Esophagus mucosa (tissue), 1 donor: ENCODE data around the gene PLEKHB1. TPM values are rescaled to one million over a fixed set of nuclear protein-coding genes. Genes with fewer than 3 reads are reported as not detected.

Experiments
- ATAC-seq: fragments of 200-7000 bp; cut with Tn5 transposase; one replicate; pipeline ENCODE4 v1.9.1; 2020
- total RNA-seq: library from RNA; stranded (reverse); gene quantifications from one replicate; pipeline ENCODE4 v1.2.4, GENCODE V29; 2023
- donor health status: DM: yes; HTN: yes; CAD: no.

Gene PLEKHB1
- total RNA-seq, 1 donor from 2014 or later, result 1.4 TPM

DNA sequence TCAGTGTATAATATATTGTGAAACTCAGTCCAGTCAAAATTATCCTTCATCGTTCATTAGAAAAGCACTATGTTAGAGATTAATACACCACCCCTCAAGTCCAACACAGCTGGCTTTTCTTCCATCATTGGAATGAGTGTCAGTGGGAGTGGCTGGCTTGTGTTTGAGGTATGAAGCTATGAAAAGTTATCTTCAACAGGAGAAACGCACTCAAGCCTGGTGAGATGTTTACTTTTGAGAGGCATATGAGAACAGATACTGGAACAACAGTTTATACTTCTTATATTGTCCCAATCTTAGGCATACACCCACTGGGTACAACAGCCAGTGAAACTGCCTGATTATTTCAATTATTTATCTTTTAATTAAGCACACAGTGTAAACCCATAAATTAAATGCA lies 34.3 kb downstream of the PLEKHB1 start:
- no peak for ATAC-seq

DNA sequence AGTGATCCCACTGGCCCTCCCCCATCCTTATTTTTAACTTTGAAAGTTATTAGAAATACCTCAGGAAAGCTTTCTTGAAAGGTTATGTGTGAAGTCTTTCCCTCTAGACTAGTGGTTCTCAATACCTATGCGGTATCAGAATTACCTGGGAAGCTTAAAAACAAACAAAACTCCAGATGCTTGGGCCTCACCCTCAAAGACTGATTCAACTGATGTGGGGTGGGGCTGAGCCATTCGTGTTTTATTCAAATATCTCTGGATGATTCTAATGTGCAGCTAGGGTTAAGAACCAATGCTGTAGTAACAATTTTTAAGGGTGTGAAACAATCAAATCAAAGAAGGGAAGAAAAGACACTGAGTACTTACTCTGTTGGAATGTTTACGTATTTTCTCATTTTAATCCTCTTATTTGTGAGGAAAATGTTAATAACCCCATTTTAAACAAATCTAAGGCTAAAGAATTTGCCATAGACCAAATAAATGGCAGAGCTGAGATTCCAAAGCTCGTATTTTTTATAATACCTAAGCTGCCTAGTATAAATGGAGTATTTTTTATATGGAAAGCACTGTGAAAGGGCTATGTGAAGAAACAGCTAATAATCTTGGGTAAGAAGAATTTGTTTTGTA lies 47.6 kb downstream of the PLEKHB1 start:
- no peak for ATAC-seq

DNA sequence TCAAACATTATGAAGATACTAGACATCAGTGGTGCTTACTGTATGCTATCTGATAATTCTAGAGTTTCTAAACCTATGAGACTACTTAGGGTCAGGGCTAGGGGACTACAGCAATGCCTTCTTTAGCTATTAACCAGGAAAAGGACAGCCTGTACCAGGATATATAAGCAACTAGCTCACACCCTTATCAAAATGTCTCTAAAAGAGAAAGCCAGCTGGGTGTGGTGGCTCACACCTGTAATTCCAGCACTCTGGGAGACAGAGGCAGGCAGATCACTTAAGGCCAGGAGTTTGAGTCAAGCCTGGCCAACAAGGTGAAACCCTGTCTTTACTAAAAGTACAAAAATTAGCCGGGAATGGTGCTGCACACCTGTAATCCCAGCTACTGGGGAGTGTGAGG lies 58.7 kb downstream of the PLEKHB1 start:
- peak; percentile 29 for ATAC-seq

DNA sequence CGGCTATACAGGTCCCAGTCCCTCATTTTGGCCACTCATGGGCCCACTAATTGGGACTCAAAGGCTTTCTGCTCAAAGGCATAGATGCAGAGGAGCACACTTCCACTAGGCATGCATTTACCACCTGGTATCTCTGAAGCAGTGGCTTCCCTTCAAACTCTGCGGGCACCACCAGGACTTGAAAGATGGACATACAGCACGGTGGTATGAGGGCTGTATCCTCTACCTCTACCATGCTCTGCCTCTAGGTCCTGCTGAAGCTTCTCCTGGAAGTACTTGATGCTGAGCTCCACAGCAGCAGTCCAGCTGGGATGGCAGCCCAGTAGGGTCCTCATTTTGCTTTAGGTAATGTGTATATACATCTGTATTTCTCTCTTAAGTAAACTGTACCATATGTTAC lies 64.6 kb downstream of the PLEKHB1 start:
- ATAC-seq, result no peak

Other genes with a start within 250 kb of the PLEKHB1 start
- 10.1 TPM for gene FAM168A, start 48.5 kb upstream of the PLEKHB1 start, total RNA-seq
- 137 TPM for gene RAB6A, start 114.5 kb downstream of the PLEKHB1 start, total RNA-seq
- gene MRPL48, start 141.3 kb downstream of the PLEKHB1 start, total RNA-seq, result 25.8 TPM
- gene COA4, start 230.3 kb downstream of the PLEKHB1 start, total RNA-seq, result 46.8 TPM
- 9.8 TPM for gene PAAF1, start 230.4 kb downstream of the PLEKHB1 start, total RNA-seq